ENCODE results near the gene HCCS. TPM values are rescaled to one million over a fixed set of nuclear protein-coding genes. Genes with fewer than 3 reads are reported as not detected.
"Not testable (repeated sequence)": the region's sequence is repeated elsewhere in the genome, so short reads cannot be mapped to it uniquely, and the experiment has no call there.

The HCCS gene
- total RNA-seq, 1 experiment from 2014 or later, result 32.7 TPM

GRCh38 chrX:11117745-11118144 is 6.6 kb downstream of the HCCS start:
- no peak for ATAC-seq
- in situ Hi-C loops (cut with HindIII; ENCODE audit: low pct_unique_long_range_greater_than_20kb, low sequenced_read_pairs) (no loop called here), intact Hi-C loops (cut with micrococcal nuclease; ENCODE audit: unreplicated experiment) (loop anchor here (10.0 kb wide), 1 partner anchor 483 kb away; no protein-coding TSS in a partner anchor)
- Histone ChIP-seq H3K27me3 (ENCODE audit: control insufficient read depth, insufficient read depth, low read length) (no peaks in the 10 kb centered on the region), H3K4me1 (ENCODE audit: control insufficient read depth, insufficient read depth, low read length) (no peaks in the 10 kb centered on the region), H3K27ac (ENCODE audit: low read length) (no peak overlapping the region), H3K4me3 (ENCODE audit: low read depth in 2 of 2, low read length in 2 of 2) (no peak overlapping the region), H3K36me3 (ENCODE audit: control insufficient read depth, insufficient read depth, low read length) (no peaks in the 10 kb centered on the region; the same call in 1 of the 2 replicates), H3K9me3 (ENCODE audit: control insufficient read depth, insufficient read depth, low read depth, low read length) (no peaks in the 10 kb centered on the region)
- no TSS peak for BruUV-seq (replicated peaks)
- TF ChIP-seq SIN3A (IDR thresholded peaks at IDR 0.05; ENCODE audit: borderline replicate concordance, insufficient read depth, low read depth, low read length) (no peak), REST (IDR thresholded peaks at IDR 0.05; ENCODE audit: insufficient read depth in 1 of 2, low read depth in 2 of 2, low read length in 1 of 2) (no peak)
- ChIA-PET POLR2A (no interaction called here), CTCF (no interaction called here)
- DNase-seq (ENCODE audit: low read depth, low spot score), result no peak

DNA sequence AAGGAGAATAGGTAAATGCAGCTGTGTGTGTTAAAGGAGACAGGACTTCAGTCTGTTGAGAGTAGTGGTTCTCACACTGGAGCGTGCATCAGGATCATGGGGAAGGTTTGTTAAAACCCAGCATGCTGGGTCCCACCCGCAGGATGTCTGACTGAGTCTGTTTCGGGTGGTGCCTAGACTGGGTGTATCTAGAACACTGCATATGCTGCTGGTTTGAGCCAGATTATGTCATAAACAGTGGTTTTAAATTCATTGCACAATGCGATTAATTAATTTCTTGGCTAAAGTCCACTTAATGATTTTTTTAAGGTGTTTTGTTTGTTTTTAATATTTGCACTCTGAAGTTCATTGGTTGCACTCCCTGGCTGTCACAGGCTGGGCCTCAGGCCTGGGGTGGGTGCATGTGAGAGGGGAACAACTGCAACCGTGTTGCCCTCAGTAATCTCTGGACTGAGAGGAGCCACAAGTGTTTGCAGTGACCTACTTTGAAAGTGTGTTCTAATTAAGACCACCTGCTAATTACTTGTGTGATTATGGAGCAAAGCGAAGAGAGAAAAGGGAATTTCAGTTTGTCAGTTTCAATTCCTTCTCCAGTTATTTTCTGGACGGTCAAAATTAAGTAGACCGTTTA is 8.3 kb downstream of the HCCS start:
- H3K27ac ChIP-seq (ENCODE audit: low read length), result no peak overlapping the region
- DNase-seq (ENCODE audit: low read depth, low spot score), result no peak
- in situ Hi-C loops (cut with HindIII; ENCODE audit: low pct_unique_long_range_greater_than_20kb, low sequenced_read_pairs) (no loop called here), intact Hi-C loops (cut with micrococcal nuclease; ENCODE audit: unreplicated experiment) (loop anchor here (10.0 kb wide), 1 partner anchor 485 kb away; no protein-coding TSS in a partner anchor)
- no peak for ATAC-seq
- no peak overlapping the region for H3K4me3 ChIP-seq (ENCODE audit: low read depth in 2 of 2, low read length in 2 of 2)
- ChIA-PET POLR2A (no interaction called here), CTCF (no interaction called here)
- H3K27me3 ChIP-seq (ENCODE audit: control insufficient read depth, insufficient read depth, low read length), result no peaks in the 10 kb centered on the region
- BruUV-seq (replicated peaks), result no TSS peak
- no peaks in the 10 kb centered on the region for H3K9me3 ChIP-seq (ENCODE audit: control insufficient read depth, insufficient read depth, low read depth, low read length)
- TF ChIP-seq REST (IDR thresholded peaks at IDR 0.05; ENCODE audit: insufficient read depth in 1 of 2, low read depth in 2 of 2, low read length in 1 of 2), result no peak
- TF ChIP-seq TCF7L2 (IDR thresholded peaks at IDR 0.05; ENCODE audit: low read depth, low read length), result no peak
- no peaks in the 10 kb centered on the region for H3K4me1 ChIP-seq (ENCODE audit: control insufficient read depth, insufficient read depth, low read length)
- H3K36me3 ChIP-seq (ENCODE audit: control insufficient read depth, insufficient read depth, low read length), result no peaks in the 10 kb centered on the region; the same call in 1 of the 2 replicates

DNA sequence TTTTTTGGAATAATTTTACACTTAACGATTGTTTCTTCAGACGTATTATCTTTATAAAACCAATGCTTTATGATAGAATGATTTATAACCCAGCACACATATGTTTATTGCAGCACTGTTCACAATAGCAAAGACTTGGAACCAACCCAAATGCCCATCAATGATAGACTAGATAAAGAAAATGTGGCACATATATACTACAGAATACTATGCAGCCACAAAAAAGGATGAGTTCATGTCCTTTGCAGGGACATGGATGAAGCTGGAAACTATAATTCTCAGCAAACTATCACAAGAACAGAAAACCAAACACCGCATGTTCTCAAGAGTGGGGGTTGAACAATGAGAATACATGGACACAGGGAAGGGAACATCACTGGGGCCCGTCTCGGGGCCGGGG is 12.0 kb downstream of the HCCS start:
- H3K27me3 ChIP-seq (ENCODE audit: control insufficient read depth, insufficient read depth, low read length); H3K4me3 ChIP-seq (ENCODE audit: low read depth in 2 of 2, low read length in 2 of 2); POLR2A ChIA-PET; H3K27ac ChIP-seq (ENCODE audit: low read length); H3K4me1 ChIP-seq (ENCODE audit: control insufficient read depth, insufficient read depth, low read length); DNase-seq (ENCODE audit: low read depth, low spot score); H3K9me3 ChIP-seq (ENCODE audit: control insufficient read depth, insufficient read depth, low read depth, low read length); CTCF ChIA-PET; BruUV-seq (replicated peaks); ATAC-seq; H3K36me3 ChIP-seq (ENCODE audit: control insufficient read depth, insufficient read depth, low read length); in situ Hi-C loops (cut with HindIII; ENCODE audit: low pct_unique_long_range_greater_than_20kb, low sequenced_read_pairs); intact Hi-C loops (cut with micrococcal nuclease; ENCODE audit: unreplicated experiment): not testable (repeated sequence)

All from Panc1 (cell line).